ENCODE measurements around the gene DAGLB.

The DAGLB gene

GRCh38 chr7:6385909-6386560, 61.7 kb downstream of the DAGLB start:
- Histone ChIP-seq H3K36me3 (ENCODE audit: control insufficient read depth, low read length) (peaks cover 80% of the 10 kb centered on the region), H3K4me1 (ENCODE audit: control insufficient read depth, low read length) (peaks cover 42% of the 10 kb centered on the region), H3K79me2 (ENCODE audit: control insufficient read depth, low read length) (peaks cover 100% of the 10 kb centered on the region), H3K27me3 (ENCODE audit: control insufficient read depth, low read length) (no peaks in the 10 kb centered on the region), H3K4me2 (ENCODE audit: low read length) (no peak overlapping the region), H3K9me2 (replicated peaks; ENCODE audit: control insufficient read depth, low read length) (no peaks in the 10 kb centered on the region), H4K20me1 (ENCODE audit: control insufficient read depth, insufficient read depth, low read depth, low read length) (peaks cover 50% of the 10 kb centered on the region), H3F3A (ENCODE audit: control insufficient read depth, insufficient read depth) (peaks cover 10% of the 10 kb centered on the region; the same call in 1 of the 2 replicates), H3K27ac (ENCODE audit: low read depth, low read length) (no peak overlapping the region), H3K4me3 (ENCODE audit: low read length) (no peak overlapping the region), H3K9me3 (ENCODE audit: control insufficient read depth, insufficient read depth, low read length) (no peaks in the 10 kb centered on the region)
- TF ChIP-seq CTCF (IDR thresholded peaks at IDR 0.05; ENCODE audit: low read depth, low read length, poor library complexity, severe bottlenecking) (no peak), EZH2phosphoT487 (IDR thresholded peaks at IDR 0.05; ENCODE audit: borderline replicate concordance, low read length) (no peak)

GRCh38 chr7:6385110-6385781, 62.5 kb downstream of the DAGLB start:
- peaks cover 14% of the 10 kb centered on the region for H3F3A ChIP-seq (ENCODE audit: control insufficient read depth, insufficient read depth)
- no peak overlapping the region for H3K27ac ChIP-seq (ENCODE audit: low read depth, low read length)
- no peaks in the 10 kb centered on the region for H3K9me3 ChIP-seq (ENCODE audit: control insufficient read depth, insufficient read depth, low read length)
- H3K4me1 ChIP-seq (ENCODE audit: control insufficient read depth, low read length), result peaks cover 49% of the 10 kb centered on the region
- H4K20me1 ChIP-seq (ENCODE audit: control insufficient read depth, insufficient read depth, low read depth, low read length), result peaks cover 58% of the 10 kb centered on the region
- H3K36me3 ChIP-seq (ENCODE audit: control insufficient read depth, low read length), result peaks cover 84% of the 10 kb centered on the region
- no peak overlapping the region for H3K4me2 ChIP-seq (ENCODE audit: low read length)
- no peaks in the 10 kb centered on the region for H3K27me3 ChIP-seq (ENCODE audit: control insufficient read depth, low read length)
- TF ChIP-seq EZH2phosphoT487 (IDR thresholded peaks at IDR 0.05; ENCODE audit: borderline replicate concordance, low read length) (no peak), CTCF (IDR thresholded peaks at IDR 0.05; ENCODE audit: low read depth, low read length, poor library complexity, severe bottlenecking) (no peak)
- H3K4me3 ChIP-seq (ENCODE audit: low read length), result no peak overlapping the region
- H3K9me2 ChIP-seq (replicated peaks; ENCODE audit: control insufficient read depth, low read length), result no peaks in the 10 kb centered on the region
- peaks cover 100% of the 10 kb centered on the region for H3K79me2 ChIP-seq (ENCODE audit: control insufficient read depth, low read length)

GRCh38 chr7:6384327-6384726, 63.4 kb downstream of the DAGLB start:
- H3K4me2 ChIP-seq (ENCODE audit: low read length), result no peak overlapping the region; the same call in 1 of the 2 replicates
- H3K4me3 ChIP-seq (ENCODE audit: low read length), result no peak overlapping the region
- peaks cover 100% of the 10 kb centered on the region for H3K79me2 ChIP-seq (ENCODE audit: control insufficient read depth, low read length)
- peaks cover 59% of the 10 kb centered on the region for H3K4me1 ChIP-seq (ENCODE audit: control insufficient read depth, low read length)
- no peaks in the 10 kb centered on the region for H3K27me3 ChIP-seq (ENCODE audit: control insufficient read depth, low read length)
- peaks cover 19% of the 10 kb centered on the region for H3F3A ChIP-seq (ENCODE audit: control insufficient read depth, insufficient read depth)
- H3K9me3 ChIP-seq (ENCODE audit: control insufficient read depth, insufficient read depth, low read length), result no peaks in the 10 kb centered on the region
- H4K20me1 ChIP-seq (ENCODE audit: control insufficient read depth, insufficient read depth, low read depth, low read length), result peaks cover 63% of the 10 kb centered on the region
- no peaks in the 10 kb centered on the region for H3K9me2 ChIP-seq (replicated peaks; ENCODE audit: control insufficient read depth, low read length)
- no peak overlapping the region for H3K27ac ChIP-seq (ENCODE audit: low read depth, low read length)
- H3K36me3 ChIP-seq (ENCODE audit: control insufficient read depth, low read length), result peaks cover 82% of the 10 kb centered on the region
- TF ChIP-seq EZH2phosphoT487 (IDR thresholded peaks at IDR 0.05; ENCODE audit: borderline replicate concordance, low read length) (no peak), CTCF (IDR thresholded peaks at IDR 0.05; ENCODE audit: low read depth, low read length, poor library complexity, severe bottlenecking) (no peak)
